Measurements from ENCODE around the gene UGGT2. TPM values are rescaled to one million over a fixed set of nuclear protein-coding genes. Genes with fewer than 3 reads are reported as not detected.
A peak's percentile ranks its signal among the peaks of the same experiment; 100 is the strongest.
"Not testable (repeated sequence)": the region's sequence is repeated elsewhere in the genome, so short reads cannot be mapped to it uniquely, and the experiment has no call there.

The UGGT2 gene
- total RNA-seq, 1 experiment from 2014 or later: 14.5 TPM

- Histone ChIP-seq H3K4me3 (ENCODE audit: insufficient read depth, low read depth, low read length) (no peak overlapping the region), H3K27me3 (ENCODE audit: control insufficient read depth, insufficient read depth, low read length) (no peaks in the 10 kb centered on the region), H3K36me3 (replicated peaks; ENCODE audit: control insufficient read depth, insufficient read depth, low read length) (no peaks in the 10 kb centered on the region)
- no peak for DNase-seq
These were observed 96.5 kb downstream of the UGGT2 start for GRCh38 chr13:95956589-95957148.

GRCh38 chr13:95955719-95956118 is 97.5 kb downstream of the UGGT2 start:
- Histone ChIP-seq H3K4me3 (ENCODE audit: insufficient read depth, low read depth, low read length) (no peak overlapping the region), H3K36me3 (replicated peaks; ENCODE audit: control insufficient read depth, insufficient read depth, low read length) (no peaks in the 10 kb centered on the region), H3K27me3 (ENCODE audit: control insufficient read depth, insufficient read depth, low read length) (no peaks in the 10 kb centered on the region)
- DNase-seq: no peak

GRCh38 chr13:95955255-95955654 is 97.9 kb downstream of the UGGT2 start:
- Histone ChIP-seq H3K4me3 (ENCODE audit: insufficient read depth, low read depth, low read length) (no peak overlapping the region), H3K36me3 (replicated peaks; ENCODE audit: control insufficient read depth, insufficient read depth, low read length) (no peaks in the 10 kb centered on the region), H3K27me3 (ENCODE audit: control insufficient read depth, insufficient read depth, low read length) (no peaks in the 10 kb centered on the region)
- no peak for DNase-seq

DNA sequence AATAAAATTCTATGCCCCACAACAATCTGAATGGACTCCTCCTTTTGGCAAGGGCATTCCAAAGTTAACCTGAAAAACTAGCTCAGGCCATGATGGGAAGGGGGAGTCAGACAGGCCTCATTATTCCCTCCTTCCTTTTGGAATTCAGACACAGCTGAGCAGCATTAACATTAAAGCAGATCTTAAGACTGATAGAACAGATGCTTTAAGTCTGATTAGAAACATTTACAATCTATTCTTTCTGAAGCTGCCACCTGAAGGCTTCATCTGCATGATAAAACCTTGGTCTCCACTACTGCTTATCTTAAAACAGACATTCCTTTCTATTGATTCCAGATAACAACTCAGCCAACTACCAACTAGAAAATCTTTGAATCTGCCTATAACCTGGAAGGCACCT is 98.9 kb downstream of the UGGT2 start:
- H3K36me3 ChIP-seq (replicated peaks; ENCODE audit: control insufficient read depth, insufficient read depth, low read length): no peaks in the 10 kb centered on the region
- no peaks in the 10 kb centered on the region for H3K27me3 ChIP-seq (ENCODE audit: control insufficient read depth, insufficient read depth, low read length)
- no peak for DNase-seq
- no peak overlapping the region for H3K4me3 ChIP-seq (ENCODE audit: insufficient read depth, low read depth, low read length)

GRCh38 chr13:95950103-95950502 is 103.1 kb downstream of the UGGT2 start:
- DNase-seq: no peak
- no peaks in the 10 kb centered on the region for H3K36me3 ChIP-seq (replicated peaks; ENCODE audit: control insufficient read depth, insufficient read depth, low read length)
- no peaks in the 10 kb centered on the region for H3K27me3 ChIP-seq (ENCODE audit: control insufficient read depth, insufficient read depth, low read length)
- H3K4me3 ChIP-seq (ENCODE audit: insufficient read depth, low read depth, low read length): no peak overlapping the region

DNA sequence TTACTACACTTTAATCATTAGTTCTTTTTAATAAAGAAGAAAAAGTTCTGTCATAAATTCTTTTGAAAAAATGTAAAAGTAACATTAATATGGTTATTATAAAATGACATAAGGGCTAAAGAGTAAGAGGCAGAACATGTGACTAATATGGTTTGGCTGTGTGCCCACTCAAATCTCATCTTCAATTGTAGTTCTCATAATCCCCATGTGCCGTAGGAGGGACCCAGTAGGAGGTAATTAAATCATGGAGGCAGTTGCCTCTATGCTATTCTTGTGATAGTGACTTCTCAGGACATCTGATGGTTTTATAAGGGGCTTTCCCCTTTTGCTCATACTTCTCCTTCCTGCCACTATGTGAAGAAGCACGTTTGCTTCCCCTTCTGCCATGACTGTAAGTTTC is 104.5 kb downstream of the UGGT2 start:
- no peak for DNase-seq
- no peaks in the 10 kb centered on the region for H3K36me3 ChIP-seq (replicated peaks; ENCODE audit: control insufficient read depth, insufficient read depth, low read length)
- H3K27me3 ChIP-seq (ENCODE audit: control insufficient read depth, insufficient read depth, low read length): no peaks in the 10 kb centered on the region
- no peak overlapping the region for H3K4me3 ChIP-seq (ENCODE audit: insufficient read depth, low read depth, low read length)

DNA sequence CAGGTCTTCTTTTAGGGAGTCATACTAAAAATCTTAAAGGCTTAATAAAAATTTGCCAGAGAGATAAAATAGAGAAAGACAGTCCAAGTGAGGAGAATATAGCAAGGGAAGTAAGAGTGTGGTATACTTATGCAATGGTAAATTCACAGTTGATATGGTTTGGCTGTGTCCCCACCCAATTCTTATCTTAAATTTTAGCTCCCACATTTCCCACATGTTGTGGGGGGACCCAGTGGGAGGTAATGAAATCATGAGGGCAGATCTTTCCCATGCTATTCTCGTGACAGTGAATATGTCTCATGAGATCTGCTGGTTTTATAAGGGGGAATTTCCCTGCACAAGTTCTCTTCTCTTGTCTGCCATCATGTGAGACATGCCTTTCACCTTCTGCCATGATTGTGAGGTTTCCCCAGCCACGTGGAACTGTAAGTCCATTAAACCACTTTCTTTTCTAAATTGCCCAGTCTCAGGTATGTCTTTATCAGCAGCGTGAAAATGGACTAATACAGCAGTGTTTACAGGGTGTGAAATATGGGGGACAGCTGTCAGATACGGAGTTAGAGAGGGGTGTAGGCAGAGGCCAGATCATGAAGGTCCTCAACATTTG is 115.4 kb downstream of the UGGT2 start:
- Histone ChIP-seq H3K27me3 (ENCODE audit: control insufficient read depth, insufficient read depth, low read length) (no peaks in the 10 kb centered on the region), H3K4me3 (ENCODE audit: insufficient read depth, low read depth, low read length) (no peak overlapping the region), H3K36me3 (replicated peaks; ENCODE audit: control insufficient read depth, insufficient read depth, low read length) (peaks cover 1% of the 10 kb centered on the region)
- DNase-seq: no peak

- Histone ChIP-seq H3K36me3 (replicated peaks; ENCODE audit: control insufficient read depth, insufficient read depth, low read length) (no peaks in the 10 kb centered on the region; the same call in none of the 2 replicates), H3K27me3 (ENCODE audit: control insufficient read depth, insufficient read depth, low read length) (no peaks in the 10 kb centered on the region), H3K4me3 (ENCODE audit: insufficient read depth, low read depth, low read length) (no peak overlapping the region)
- DNase-seq: no peak
These were observed 121.7 kb downstream of the UGGT2 start for GRCh38 chr13:95931300-95932025.

DNA sequence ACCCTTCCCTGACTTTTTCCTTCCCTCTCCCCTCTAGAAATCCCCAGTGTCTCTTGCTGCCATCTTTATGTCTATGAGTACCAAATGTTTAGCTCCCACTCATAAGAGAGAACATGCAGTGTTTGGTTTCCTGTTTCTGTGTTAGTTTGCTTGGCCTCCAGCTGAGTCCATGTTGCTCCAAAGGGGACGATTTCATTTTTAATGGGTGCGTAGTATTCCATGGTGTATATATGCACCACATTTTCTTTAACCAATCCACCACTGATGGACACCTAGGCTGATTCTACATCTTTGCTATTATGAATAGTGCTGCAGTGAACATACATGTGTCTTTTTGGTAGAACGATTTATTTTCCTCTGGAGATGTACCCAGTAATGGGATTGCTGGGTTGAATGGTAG is 123.8 kb downstream of the UGGT2 start:
- Histone ChIP-seq H3K27me3 (ENCODE audit: control insufficient read depth, insufficient read depth, low read length) (no peaks in the 10 kb centered on the region), H3K36me3 (replicated peaks; ENCODE audit: control insufficient read depth, insufficient read depth, low read length) (no peaks in the 10 kb centered on the region; the same call in 1 of the 2 replicates), H3K4me3 (ENCODE audit: insufficient read depth, low read depth, low read length) (no peak overlapping the region)
- DNase-seq: no peak

GRCh38 chr13:95928367-95928906 is 124.8 kb downstream of the UGGT2 start:
- DNase-seq; H3K4me3 ChIP-seq (ENCODE audit: insufficient read depth, low read depth, low read length): not testable (repeated sequence)

DNA sequence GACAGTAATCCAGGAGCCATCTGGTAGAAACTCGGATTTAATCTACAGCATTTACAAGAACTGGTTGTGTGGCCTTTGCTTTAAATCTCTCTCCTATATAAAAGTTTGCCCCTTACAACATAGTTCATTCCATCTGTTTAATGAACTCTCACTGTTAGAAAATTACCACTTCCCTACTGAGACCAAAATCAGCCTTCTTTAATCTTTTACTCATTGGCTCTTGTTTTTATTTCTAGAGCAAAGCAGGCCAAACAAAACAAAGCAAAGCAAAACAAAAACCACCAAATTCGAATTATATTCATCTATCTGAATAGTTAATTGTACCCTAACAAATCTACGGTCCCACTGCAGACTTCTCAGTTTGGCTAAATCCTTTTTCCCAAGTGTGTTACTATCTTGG is 127.0 kb downstream of the UGGT2 start:
- no peak for DNase-seq
- H3K4me3 ChIP-seq (ENCODE audit: insufficient read depth, low read depth, low read length): no peak overlapping the region
- no peaks in the 10 kb centered on the region for H3K27me3 ChIP-seq (ENCODE audit: control insufficient read depth, insufficient read depth, low read length)
- no peaks in the 10 kb centered on the region; the same call in 1 of the 2 replicates for H3K36me3 ChIP-seq (replicated peaks; ENCODE audit: control insufficient read depth, insufficient read depth, low read length)

More at GRCh38 chr13:95928367-95928906, 124.8 kb downstream of the UGGT2 start:
- not testable (repeated sequence) for H3K36me3 ChIP-seq (replicated peaks; ENCODE audit: control insufficient read depth, insufficient read depth, low read length); H3K27me3 ChIP-seq (ENCODE audit: control insufficient read depth, insufficient read depth, low read length)

- Histone ChIP-seq H3K4me3 (ENCODE audit: insufficient read depth, low read depth, low read length) (no peak overlapping the region), H3K36me3 (replicated peaks; ENCODE audit: control insufficient read depth, insufficient read depth, low read length) (no peaks in the 10 kb centered on the region; the same call in 1 of the 2 replicates), H3K27me3 (ENCODE audit: control insufficient read depth, insufficient read depth, low read length) (no peaks in the 10 kb centered on the region)
- peak; percentile 10 for DNase-seq
These were observed 128.7 kb downstream of the UGGT2 start for GRCh38 chr13:95924389-95924994.

DNA sequence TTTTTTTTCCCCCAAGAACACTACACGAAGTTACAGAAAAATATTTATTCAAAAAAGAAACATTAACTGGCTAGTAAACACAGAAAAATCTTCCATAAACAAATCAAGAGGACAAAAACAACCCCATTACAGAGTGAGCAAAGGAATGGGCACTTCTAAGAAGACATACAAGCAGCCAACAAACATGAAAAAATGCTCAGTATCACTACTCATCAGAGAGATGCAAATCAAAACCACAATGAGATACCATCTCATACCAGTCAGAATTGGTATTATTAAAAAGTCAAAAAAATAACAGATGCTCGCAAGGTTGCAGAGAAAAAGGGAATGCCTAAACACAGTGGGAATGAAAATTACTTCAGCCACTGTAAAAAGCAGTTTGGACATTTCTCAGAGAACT is 131.7 kb downstream of the UGGT2 start:
- Histone ChIP-seq H3K27me3 (ENCODE audit: control insufficient read depth, insufficient read depth, low read length) (no peaks in the 10 kb centered on the region), H3K4me3 (ENCODE audit: insufficient read depth, low read depth, low read length) (no peak overlapping the region), H3K36me3 (replicated peaks; ENCODE audit: control insufficient read depth, insufficient read depth, low read length) (no peaks in the 10 kb centered on the region; the same call in 1 of the 2 replicates)
- DNase-seq: no peak

DNA sequence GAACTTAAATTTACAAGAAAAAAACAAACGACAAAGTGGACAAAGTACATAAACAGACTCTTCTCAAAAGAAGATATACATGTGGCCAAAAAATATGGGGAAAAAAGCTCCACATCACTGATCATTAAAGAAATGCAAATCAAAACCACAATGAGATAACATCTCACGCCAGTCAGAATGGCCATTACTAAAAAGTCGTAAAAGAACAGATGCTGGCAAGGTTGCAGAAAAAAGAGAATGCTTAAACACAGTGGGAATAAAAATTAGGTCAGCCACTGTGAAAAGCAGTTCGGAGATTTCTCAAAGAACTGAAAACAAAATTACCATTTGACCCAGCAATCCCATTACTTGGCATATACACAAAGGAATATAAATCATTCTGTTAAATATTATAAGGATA is 132.7 kb downstream of the UGGT2 start:
- DNase-seq: no peak
- Histone ChIP-seq H3K4me3 (ENCODE audit: insufficient read depth, low read depth, low read length) (no peak overlapping the region), H3K27me3 (ENCODE audit: control insufficient read depth, insufficient read depth, low read length) (no peaks in the 10 kb centered on the region), H3K36me3 (replicated peaks; ENCODE audit: control insufficient read depth, insufficient read depth, low read length) (no peaks in the 10 kb centered on the region; the same call in 1 of the 2 replicates)
